HEK293 (cell line): ENCODE data around the gene TTC12.

Source experiments
- CTCF ChIA-PET: fragments of 350-600 bp; formaldehyde crosslinking; extraction: SDS; loops from one replicate; lab custom pipeline; 2021; ENCODE audit warnings: antibody characterized with exemption; lab: Yijun Ruan, JAX
- POLR2A ChIA-PET: fragments of 300-600 bp; formaldehyde crosslinking; extraction: SDS; loops from one replicate; lab custom pipeline; 2020; ENCODE audit warnings: antibody characterized with exemption, inconsistent platforms; lab: Yijun Ruan, JAX
- H3K27ac ChIP-seq: fragments of 200-500 bp; sonication (Bioruptor generic); 2 replicates; pipeline ENCODE4 v1.5.1; 2014; ENCODE audit warnings: low read depth, low read length, control low read depth, inconsistent platforms; ENCODE audit errors: extremely low read depth
- H3K36me3 ChIP-seq, 2 experiments: fragments of 200-500 bp in 1 of 2; sonication (Bioruptor generic) in 1 of 2; 1 replicate in 1 of 2; 2 replicates in 1 of 2; pipeline ENCODE4 v1.5.1; 2014 to 2017; ENCODE audit warnings: inconsistent platforms in 2 of 2, low read length in 2 of 2; ENCODE audit not compliant: control insufficient read depth in 2 of 2, insufficient read depth in 1 of 2
- H3K4me1 ChIP-seq: fragments of 200-500 bp; sonication (Bioruptor generic); 2 replicates; pipeline ENCODE4 v1.5.1; 2014; ENCODE audit warnings: mild to moderate bottlenecking, low read length, inconsistent platforms; ENCODE audit not compliant: control insufficient read depth, insufficient read depth
- H3K4me3 ChIP-seq: 2 replicates; pipeline ENCODE4 v1.5.1; 2011; ENCODE audit warnings: low read depth, mild to moderate bottlenecking, control low read depth, low read length, moderate library complexity
- H3K9me3 ChIP-seq: fragments of 200-500 bp; sonication (Bioruptor generic); 2 replicates; pipeline ENCODE4 v1.5.1; 2014; ENCODE audit warnings: low read depth, low read length, inconsistent platforms; ENCODE audit not compliant: control insufficient read depth, insufficient read depth
- MEIS1 ChIP-seq: sonication (generic); formaldehyde crosslinking; IDR thresholded peaks from 2 replicates; pipeline ENCODE4 v1.8.1; 2022; ENCODE audit warnings: missing genetic modification reagents, mild to moderate bottlenecking, borderline replicate concordance
- PRDM1 ChIP-seq: fragments of 450-650 bp; formaldehyde crosslinking; IDR thresholded peaks from 2 replicates; pipeline ENCODE4; 2016; ENCODE audit warnings: missing biosample characterization, missing genetic modification characterization
- TRIM28 ChIP-seq: IDR thresholded peaks from 2 replicates; pipeline ENCODE4 v1.6.1; 2011; ENCODE audit warnings: low read length, control low read depth, borderline replicate concordance
- ZFP69B ChIP-seq: fragments of 450-650 bp; formaldehyde crosslinking; IDR thresholded peaks from 2 replicates; pipeline ENCODE4 v1.5.1; 2016; ENCODE audit warnings: missing biosample characterization, missing genetic modification characterization
- ZNF654 ChIP-seq: fragments of 450-650 bp; formaldehyde crosslinking; IDR thresholded peaks from 2 replicates; pipeline ENCODE4 v1.5.1; 2016; ENCODE audit warnings: low read depth, missing biosample characterization, missing genetic modification characterization
- ZNF664 ChIP-seq: fragments of 450-650 bp; formaldehyde crosslinking; IDR thresholded peaks from 2 replicates; pipeline ENCODE4 v1.5.1; 2016; ENCODE audit warnings: missing biosample characterization, missing genetic modification characterization
- ZNF837 ChIP-seq: fragments of 450-650 bp; formaldehyde crosslinking; IDR thresholded peaks from 2 replicates; pipeline ENCODE4 v1.5.1; 2016; ENCODE audit warnings: missing biosample characterization, missing genetic modification characterization
- ZSCAN16 ChIP-seq: fragments of 450-650 bp; formaldehyde crosslinking; IDR thresholded peaks from 2 replicates; pipeline ENCODE4 v1.5.1; 2016; ENCODE audit warnings: missing biosample characterization, missing genetic modification characterization
- ZSCAN30 ChIP-seq: fragments of 450-650 bp; IDR thresholded peaks from 2 replicates; pipeline ENCODE4 v1.5.1; 2018; ENCODE audit warnings: missing biosample characterization, mild to moderate bottlenecking, missing genetic modification characterization, moderate library complexity
- TF ChIP-seq, protein P1 (sequence below): fragments of 450-650 bp; formaldehyde crosslinking; conservative IDR thresholded peaks from 2 replicates; pipeline ENCODE4 v1.5.1; 2016; ENCODE audit warnings: low read depth, missing biosample characterization, missing genetic modification characterization
- TF ChIP-seq, protein P2 (sequence below): fragments of 450-650 bp; formaldehyde crosslinking; IDR thresholded peaks from 2 replicates; pipeline ENCODE4 v1.5.1; 2016; ENCODE audit warnings: missing biosample characterization, missing genetic modification characterization
- TF ChIP-seq, protein P3 (sequence below): fragments of 450-650 bp; formaldehyde crosslinking; IDR thresholded peaks from 2 replicates; pipeline ENCODE4 v1.5.1; 2016; ENCODE audit warnings: missing biosample characterization, missing genetic modification characterization, borderline replicate concordance
- TF ChIP-seq, protein P4 (sequence below): fragments of 450-650 bp; formaldehyde crosslinking; IDR thresholded peaks from 2 replicates; pipeline ENCODE4 v1.5.1; 2016; ENCODE audit warnings: missing biosample characterization, missing genetic modification characterization
- TF ChIP-seq, protein P5 (sequence below): fragments of 450-650 bp; formaldehyde crosslinking; IDR thresholded peaks from 2 replicates; pipeline ENCODE4 v1.5.1; 2016; ENCODE audit warnings: missing biosample characterization, missing genetic modification characterization
- TF ChIP-seq, protein P6 (sequence below): fragments of 450-650 bp; formaldehyde crosslinking; IDR thresholded peaks from 2 replicates; pipeline ENCODE4 v1.5.1; 2017; ENCODE audit warnings: missing biosample characterization, missing genetic modification characterization

Gene TTC12

DNA sequence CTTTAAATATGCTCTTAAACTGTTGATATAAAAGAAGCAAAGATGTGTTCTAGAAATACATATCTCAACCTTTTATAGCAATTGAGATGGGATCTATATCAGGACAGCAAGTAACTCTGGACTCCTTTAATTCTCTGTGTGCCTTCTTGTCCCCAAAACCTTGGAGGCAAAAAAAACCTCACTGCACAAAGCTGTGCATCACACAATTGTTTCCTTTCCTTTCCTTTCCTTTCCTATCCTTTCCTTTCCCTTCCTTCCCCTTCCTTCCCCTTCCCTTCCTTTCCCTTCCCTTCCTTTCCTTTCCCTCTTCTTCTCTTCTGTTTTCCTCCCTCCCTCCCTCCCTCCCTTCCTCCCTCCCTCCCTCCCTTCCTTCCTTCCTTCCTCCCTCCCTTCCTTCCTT is 9.5 kb upstream of the TTC12 start:
- Histone ChIP-seq H3K4me1 (no peaks in the 10 kb centered on the region), H3K9me3 (no peaks in the 10 kb centered on the region), H3K27ac (no peak overlapping the region)
- ChIA-PET CTCF (interaction anchor here (0.6 to 5.2 kb wide), 22 partner anchors 9 to 866 kb away, joined by 3 to 68 read pairs (median 4); partner anchors contain the start of gene TTC12), POLR2A (interaction anchor here (0.8 kb wide), 1 partner anchor 9 kb away, joined by 3 read pairs; no protein-coding TSS in a partner anchor)
- TF ChIP-seq PRDM1, result peak; percentile 85
- TF ChIP-seq, protein P1, sequence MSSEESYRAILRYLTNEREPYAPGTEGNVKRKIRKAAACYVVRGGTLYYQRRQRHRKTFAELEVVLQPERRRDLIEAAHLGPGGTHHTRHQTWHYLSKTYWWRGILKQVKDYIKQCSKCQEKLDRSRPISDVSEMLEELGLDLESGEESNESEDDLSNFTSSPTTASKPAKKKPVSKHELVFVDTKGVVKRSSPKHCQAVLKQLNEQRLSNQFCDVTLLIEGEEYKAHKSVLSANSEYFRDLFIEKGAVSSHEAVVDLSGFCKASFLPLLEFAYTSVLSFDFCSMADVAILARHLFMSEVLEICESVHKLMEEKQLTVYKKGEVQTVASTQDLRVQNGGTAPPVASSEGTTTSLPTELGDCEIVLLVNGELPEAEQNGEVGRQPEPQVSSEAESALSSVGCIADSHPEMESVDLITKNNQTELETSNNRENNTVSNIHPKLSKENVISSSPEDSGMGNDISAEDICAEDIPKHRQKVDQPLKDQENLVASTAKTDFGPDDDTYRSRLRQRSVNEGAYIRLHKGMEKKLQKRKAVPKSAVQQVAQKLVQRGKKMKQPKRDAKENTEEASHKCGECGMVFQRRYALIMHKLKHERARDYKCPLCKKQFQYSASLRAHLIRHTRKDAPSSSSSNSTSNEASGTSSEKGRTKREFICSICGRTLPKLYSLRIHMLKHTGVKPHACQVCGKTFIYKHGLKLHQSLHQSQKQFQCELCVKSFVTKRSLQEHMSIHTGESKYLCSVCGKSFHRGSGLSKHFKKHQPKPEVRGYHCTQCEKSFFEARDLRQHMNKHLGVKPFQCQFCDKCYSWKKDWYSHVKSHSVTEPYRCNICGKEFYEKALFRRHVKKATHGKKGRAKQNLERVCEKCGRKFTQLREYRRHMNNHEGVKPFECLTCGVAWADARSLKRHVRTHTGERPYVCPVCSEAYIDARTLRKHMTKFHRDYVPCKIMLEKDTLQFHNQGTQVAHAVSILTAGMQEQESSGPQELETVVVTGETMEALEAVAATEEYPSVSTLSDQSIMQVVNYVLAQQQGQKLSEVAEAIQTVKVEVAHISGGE (tag by site-specific recombination), result peak; percentile 69
- TF ChIP-seq, protein P2, sequence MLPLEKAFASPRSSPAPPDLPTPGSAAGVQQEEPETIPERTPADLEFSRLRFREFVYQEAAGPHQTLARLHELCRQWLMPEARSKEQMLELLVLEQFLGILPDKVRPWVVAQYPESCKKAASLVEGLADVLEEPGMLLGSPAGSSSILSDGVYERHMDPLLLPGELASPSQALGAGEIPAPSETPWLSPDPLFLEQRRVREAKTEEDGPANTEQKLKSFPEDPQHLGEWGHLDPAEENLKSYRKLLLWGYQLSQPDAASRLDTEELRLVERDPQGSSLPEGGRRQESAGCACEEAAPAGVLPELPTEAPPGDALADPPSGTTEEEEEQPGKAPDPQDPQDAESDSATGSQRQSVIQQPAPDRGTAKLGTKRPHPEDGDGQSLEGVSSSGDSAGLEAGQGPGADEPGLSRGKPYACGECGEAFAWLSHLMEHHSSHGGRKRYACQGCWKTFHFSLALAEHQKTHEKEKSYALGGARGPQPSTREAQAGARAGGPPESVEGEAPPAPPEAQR, result no peak
- TF ChIP-seq, all 188 proteins: peak for 2
- Histone ChIP-seq H3K4me3 (no peak overlapping the region), H3K36me3 (no peaks in the 10 kb centered on the region)

DNA sequence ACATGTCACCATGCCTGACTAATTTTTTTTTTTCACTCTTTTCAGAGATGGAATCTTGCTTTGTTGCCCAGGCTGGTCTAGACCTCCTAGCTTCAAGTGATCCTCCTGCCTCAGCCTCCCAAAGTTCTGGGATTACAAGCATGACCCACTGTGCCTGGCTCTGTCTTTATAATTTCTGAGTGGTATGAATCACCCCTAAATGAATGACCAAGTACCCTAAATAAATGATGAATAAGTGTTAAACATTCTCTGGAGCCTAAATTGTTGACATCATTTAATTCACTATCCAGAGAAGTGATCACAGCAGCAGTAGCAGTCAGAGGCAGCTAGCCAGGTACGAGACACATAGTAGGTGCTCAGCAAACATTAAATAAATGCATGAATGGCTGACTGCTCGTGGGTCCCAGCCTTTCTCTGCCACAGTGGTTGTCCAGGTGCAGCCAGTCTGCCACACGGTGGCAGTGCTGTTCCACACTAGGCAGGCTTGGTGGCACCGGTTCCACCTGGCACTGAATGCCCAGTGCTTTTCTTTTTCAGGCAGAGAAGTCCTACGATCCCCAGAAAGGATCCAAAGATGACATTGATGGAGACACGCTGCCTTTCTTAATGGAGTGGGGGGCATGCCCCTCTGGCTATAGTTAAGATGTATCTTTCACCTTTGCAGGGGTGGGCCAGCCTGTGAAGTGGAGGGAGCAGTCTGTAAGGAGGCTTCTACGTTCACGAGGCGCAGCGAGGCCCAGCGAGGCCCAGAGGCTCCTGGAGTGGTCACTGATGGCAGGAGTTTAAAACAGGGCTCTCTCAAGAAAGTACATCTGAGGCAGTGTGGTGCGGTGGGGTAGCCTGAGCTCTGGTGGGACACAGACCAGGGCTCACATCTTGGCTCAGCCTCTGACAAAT is 8.7 kb upstream of the TTC12 start:
- TF ChIP-seq ZSCAN30 (tag by site-specific recombination) (0 out of 2 replicates have a peak, but pooled peaks have one; percentile 36), ZFP69B (tag by site-specific recombination) (peak; percentile 48; the same call in 1 of the 2 replicates), ZSCAN16 (peak; percentile 88), ZNF654 (peak; percentile 92), ZNF664 (tag by site-specific recombination) (peak; percentile 99), TRIM28 (peak; percentile 81), ZNF837 (tag by site-specific recombination) (no peak), MEIS1 (CRISPR knock-in tag) (no peak)
- TF ChIP-seq, protein P3, sequence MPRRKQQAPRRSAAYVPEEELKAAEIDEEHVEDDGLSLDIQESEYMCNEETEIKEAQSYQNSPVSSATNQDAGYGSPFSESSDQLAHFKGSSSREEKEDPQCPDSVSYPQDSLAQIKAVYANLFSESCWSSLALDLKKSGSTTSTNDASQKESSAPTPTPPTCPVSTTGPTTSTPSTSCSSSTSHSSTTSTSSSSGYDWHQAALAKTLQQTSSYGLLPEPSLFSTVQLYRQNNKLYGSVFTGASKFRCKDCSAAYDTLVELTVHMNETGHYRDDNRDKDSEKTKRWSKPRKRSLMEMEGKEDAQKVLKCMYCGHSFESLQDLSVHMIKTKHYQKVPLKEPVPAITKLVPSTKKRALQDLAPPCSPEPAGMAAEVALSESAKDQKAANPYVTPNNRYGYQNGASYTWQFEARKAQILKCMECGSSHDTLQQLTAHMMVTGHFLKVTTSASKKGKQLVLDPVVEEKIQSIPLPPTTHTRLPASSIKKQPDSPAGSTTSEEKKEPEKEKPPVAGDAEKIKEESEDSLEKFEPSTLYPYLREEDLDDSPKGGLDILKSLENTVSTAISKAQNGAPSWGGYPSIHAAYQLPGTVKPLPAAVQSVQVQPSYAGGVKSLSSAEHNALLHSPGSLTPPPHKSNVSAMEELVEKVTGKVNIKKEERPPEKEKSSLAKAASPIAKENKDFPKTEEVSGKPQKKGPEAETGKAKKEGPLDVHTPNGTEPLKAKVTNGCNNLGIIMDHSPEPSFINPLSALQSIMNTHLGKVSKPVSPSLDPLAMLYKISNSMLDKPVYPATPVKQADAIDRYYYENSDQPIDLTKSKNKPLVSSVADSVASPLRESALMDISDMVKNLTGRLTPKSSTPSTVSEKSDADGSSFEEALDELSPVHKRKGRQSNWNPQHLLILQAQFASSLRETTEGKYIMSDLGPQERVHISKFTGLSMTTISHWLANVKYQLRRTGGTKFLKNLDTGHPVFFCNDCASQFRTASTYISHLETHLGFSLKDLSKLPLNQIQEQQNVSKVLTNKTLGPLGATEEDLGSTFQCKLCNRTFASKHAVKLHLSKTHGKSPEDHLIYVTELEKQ (tag by site-specific recombination), result no peak
- TF ChIP-seq, protein P4, sequence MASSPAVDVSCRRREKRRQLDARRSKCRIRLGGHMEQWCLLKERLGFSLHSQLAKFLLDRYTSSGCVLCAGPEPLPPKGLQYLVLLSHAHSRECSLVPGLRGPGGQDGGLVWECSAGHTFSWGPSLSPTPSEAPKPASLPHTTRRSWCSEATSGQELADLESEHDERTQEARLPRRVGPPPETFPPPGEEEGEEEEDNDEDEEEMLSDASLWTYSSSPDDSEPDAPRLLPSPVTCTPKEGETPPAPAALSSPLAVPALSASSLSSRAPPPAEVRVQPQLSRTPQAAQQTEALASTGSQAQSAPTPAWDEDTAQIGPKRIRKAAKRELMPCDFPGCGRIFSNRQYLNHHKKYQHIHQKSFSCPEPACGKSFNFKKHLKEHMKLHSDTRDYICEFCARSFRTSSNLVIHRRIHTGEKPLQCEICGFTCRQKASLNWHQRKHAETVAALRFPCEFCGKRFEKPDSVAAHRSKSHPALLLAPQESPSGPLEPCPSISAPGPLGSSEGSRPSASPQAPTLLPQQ (tag by site-specific recombination), result peak; percentile 68; the same call in 1 of the 2 replicates
- TF ChIP-seq, protein P5, sequence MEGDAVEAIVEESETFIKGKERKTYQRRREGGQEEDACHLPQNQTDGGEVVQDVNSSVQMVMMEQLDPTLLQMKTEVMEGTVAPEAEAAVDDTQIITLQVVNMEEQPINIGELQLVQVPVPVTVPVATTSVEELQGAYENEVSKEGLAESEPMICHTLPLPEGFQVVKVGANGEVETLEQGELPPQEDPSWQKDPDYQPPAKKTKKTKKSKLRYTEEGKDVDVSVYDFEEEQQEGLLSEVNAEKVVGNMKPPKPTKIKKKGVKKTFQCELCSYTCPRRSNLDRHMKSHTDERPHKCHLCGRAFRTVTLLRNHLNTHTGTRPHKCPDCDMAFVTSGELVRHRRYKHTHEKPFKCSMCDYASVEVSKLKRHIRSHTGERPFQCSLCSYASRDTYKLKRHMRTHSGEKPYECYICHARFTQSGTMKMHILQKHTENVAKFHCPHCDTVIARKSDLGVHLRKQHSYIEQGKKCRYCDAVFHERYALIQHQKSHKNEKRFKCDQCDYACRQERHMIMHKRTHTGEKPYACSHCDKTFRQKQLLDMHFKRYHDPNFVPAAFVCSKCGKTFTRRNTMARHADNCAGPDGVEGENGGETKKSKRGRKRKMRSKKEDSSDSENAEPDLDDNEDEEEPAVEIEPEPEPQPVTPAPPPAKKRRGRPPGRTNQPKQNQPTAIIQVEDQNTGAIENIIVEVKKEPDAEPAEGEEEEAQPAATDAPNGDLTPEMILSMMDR (tag by site-specific recombination), result peak; percentile 82
- TF ChIP-seq, protein P6, sequence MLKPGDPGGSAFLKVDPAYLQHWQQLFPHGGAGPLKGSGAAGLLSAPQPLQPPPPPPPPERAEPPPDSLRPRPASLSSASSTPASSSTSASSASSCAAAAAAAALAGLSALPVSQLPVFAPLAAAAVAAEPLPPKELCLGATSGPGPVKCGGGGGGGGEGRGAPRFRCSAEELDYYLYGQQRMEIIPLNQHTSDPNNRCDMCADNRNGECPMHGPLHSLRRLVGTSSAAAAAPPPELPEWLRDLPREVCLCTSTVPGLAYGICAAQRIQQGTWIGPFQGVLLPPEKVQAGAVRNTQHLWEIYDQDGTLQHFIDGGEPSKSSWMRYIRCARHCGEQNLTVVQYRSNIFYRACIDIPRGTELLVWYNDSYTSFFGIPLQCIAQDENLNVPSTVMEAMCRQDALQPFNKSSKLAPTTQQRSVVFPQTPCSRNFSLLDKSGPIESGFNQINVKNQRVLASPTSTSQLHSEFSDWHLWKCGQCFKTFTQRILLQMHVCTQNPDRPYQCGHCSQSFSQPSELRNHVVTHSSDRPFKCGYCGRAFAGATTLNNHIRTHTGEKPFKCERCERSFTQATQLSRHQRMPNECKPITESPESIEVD, result no peak
- H3K4me1 ChIP-seq, result no peaks in the 10 kb centered on the region
- H3K27ac ChIP-seq, result no peak overlapping the region
- H3K36me3 ChIP-seq, result no peaks in the 10 kb centered on the region
- ChIA-PET CTCF (interaction anchor here (0.6 to 5.2 kb wide), 34 partner anchors 8 to 956 kb away, joined by 3 to 68 read pairs (median 4); partner anchors contain the start of genes TTC12 and ZW10), POLR2A (no interaction called here)
- no peak overlapping the region for H3K4me3 ChIP-seq
- no peaks in the 10 kb centered on the region for H3K9me3 ChIP-seq
